Activated naive CD4-positive, alpha-beta T cell (primary cell): ENCODE results near the gene GOLGA6L9.
"Not testable (repeated sequence)": the region's sequence is repeated elsewhere in the genome, so short reads cannot be mapped to it uniquely, and the experiment has no call there.

Experiments used
- DNase-seq, 4 experiments: peaks; one replicate each; lab custom pipeline; 2025; lab: John Stamatoyannopoulos, UW

The GOLGA6L9 gene

GRCh38 chr15:82469381-82469780 lies 39.8 kb downstream of the GOLGA6L9 start:
- not testable (repeated sequence) for DNase-seq

- not testable (repeated sequence) for DNase-seq
These were observed 42.8 kb downstream of the GOLGA6L9 start for GRCh38 chr15:82472269-82472982.

GRCh38 chr15:82474596-82475325 lies 45.1 kb downstream of the GOLGA6L9 start:
- DNase-seq, result not testable (repeated sequence)

GRCh38 chr15:82475345-82475967 lies 45.8 kb downstream of the GOLGA6L9 start:
- not testable (repeated sequence) for DNase-seq

GRCh38 chr15:82476697-82477342 lies 47.2 kb downstream of the GOLGA6L9 start:
- DNase-seq, result not testable (repeated sequence)

- DNase-seq, result not testable (repeated sequence)
These were observed 47.9 kb downstream of the GOLGA6L9 start for GRCh38 chr15:82477343-82478057.
